ENCODE results near the gene TGM6.

Gene TGM6

GRCh38 chr20:2365091-2365490 is 15.6 kb upstream of the TGM6 start:
- DNase-seq, result no peak

GRCh38 chr20:2365666-2366065 is 15.0 kb upstream of the TGM6 start:
- DNase-seq, result no peak

- DNase-seq, result no peak
Observed at GRCh38 chr20:2368621-2369020, 12.1 kb upstream of the TGM6 start.

GRCh38 chr20:2373098-2373497 is 7.6 kb upstream of the TGM6 start:
- no peak for DNase-seq

GRCh38 chr20:2374346-2375125 is 6.2 kb upstream of the TGM6 start:
- no peak for DNase-seq

GRCh38 chr20:2378893-2379292 is 1.8 kb upstream of the TGM6 start:
- DNase-seq, result no peak

- peak in 1 of 2 experiments; percentile 16 for DNase-seq
Observed at GRCh38 chr20:2379511-2380229, 1.0 kb upstream of the TGM6 start.

- DNase-seq, result no peak
Observed at GRCh38 chr20:2381303-2381702, 602 bp downstream of the TGM6 start.

- DNase-seq, result no peak
Observed at GRCh38 chr20:2382833-2383232, 2.1 kb downstream of the TGM6 start.

GRCh38 chr20:2385026-2385425 is 4.3 kb downstream of the TGM6 start:
- no peak for DNase-seq

- DNase-seq, result no peak
Observed at GRCh38 chr20:2385496-2385895, 4.8 kb downstream of the TGM6 start.

- no peak for DNase-seq
Observed at GRCh38 chr20:2386516-2387179, 5.9 kb downstream of the TGM6 start.

- DNase-seq, result peak; percentile 4 to 15
Observed at GRCh38 chr20:2387180-2387577, 6.5 kb downstream of the TGM6 start.

- no peak for DNase-seq
Observed at GRCh38 chr20:2387580-2387979, 6.9 kb downstream of the TGM6 start.

- DNase-seq, result no peak
Observed at GRCh38 chr20:2390951-2391675, 10.4 kb downstream of the TGM6 start.

GRCh38 chr20:2394411-2395055 is 13.8 kb downstream of the TGM6 start:
- no peak for DNase-seq

- no peak for DNase-seq
Observed at GRCh38 chr20:2395136-2395535, 14.4 kb downstream of the TGM6 start.

GRCh38 chr20:2396241-2396814 is 15.6 kb downstream of the TGM6 start:
- no peak for DNase-seq

- DNase-seq, result no peak
Observed at GRCh38 chr20:2397091-2397490, 16.4 kb downstream of the TGM6 start.

- no peak for DNase-seq
Observed at GRCh38 chr20:2397595-2398145, 17.0 kb downstream of the TGM6 start.

- DNase-seq, result peak in 1 of 2 experiments; percentile 2
Observed at GRCh38 chr20:2398449-2398848, 17.7 kb downstream of the TGM6 start.

- DNase-seq, result no peak
Observed at GRCh38 chr20:2399390-2399789, 18.7 kb downstream of the TGM6 start.
